HepG2 (cell line): ENCODE results near the gene FAM83C. TPM values are rescaled to one million over a fixed set of nuclear protein-coding genes. Genes with fewer than 3 reads are reported as not detected.

Experiments used
- ADNP ChIP-seq: sonication (generic); formaldehyde crosslinking; IDR thresholded peaks from 2 replicates; pipeline ENCODE4 v1.4.0; 2020; ENCODE audit warnings: missing genetic modification reagents
- ATRX ChIP-seq: sonication (generic); formaldehyde crosslinking; IDR thresholded peaks from 2 replicates; pipeline ENCODE4 v1.4.0; 2020; ENCODE audit warnings: missing genetic modification reagents, borderline replicate concordance
- KAT8 ChIP-seq: IDR thresholded peaks from 2 replicates; pipeline ENCODE4 v1.6.1; 2016; ENCODE audit warnings: missing genetic modification reagents, missing compliant biosample characterization
- KDM5A ChIP-seq: fragments of 200-600 bp; sonication (generic); IDR thresholded peaks from 2 replicates; pipeline ENCODE4 v1.7.0; 2018; ENCODE audit warnings: antibody characterized with exemption, mild to moderate bottlenecking, low read length, borderline replicate concordance
- NAIF1 ChIP-seq: sonication (generic); formaldehyde crosslinking; IDR thresholded peaks from 2 replicates; pipeline ENCODE4 v1.5.0; 2020; ENCODE audit warnings: mild to moderate bottlenecking, missing genetic modification reagents, borderline replicate concordance
- NR0B2 ChIP-seq: sonication (generic); formaldehyde crosslinking; IDR thresholded peaks from 2 replicates; pipeline ENCODE4 v1.4.0; 2020; ENCODE audit warnings: mild to moderate bottlenecking, missing genetic modification reagents
- PRDM4 ChIP-seq: sonication (generic); formaldehyde crosslinking; IDR thresholded peaks from 2 replicates; pipeline ENCODE4 v1.9.0; 2021; ENCODE audit warnings: missing genetic modification reagents, borderline replicate concordance
- SIX1 ChIP-seq: sonication (generic); formaldehyde crosslinking; IDR thresholded peaks from 2 replicates; pipeline ENCODE4 v1.4.0; 2020; ENCODE audit warnings: missing genetic modification reagents, borderline replicate concordance
- SMAD9 ChIP-seq: sonication (generic); formaldehyde crosslinking; IDR thresholded peaks from 2 replicates; pipeline ENCODE4 v1.5.1; 2020; ENCODE audit warnings: mild to moderate bottlenecking, missing genetic modification reagents
- SMC3 ChIP-seq: IDR thresholded peaks from 2 replicates; pipeline ENCODE4 v1.6.1; 2011; ENCODE audit warnings: low read length, improper control_type of control experiment
- YEATS4 ChIP-seq: sonication (generic); formaldehyde crosslinking; IDR thresholded peaks from 2 replicates; pipeline ENCODE4 v1.4.0; 2020; ENCODE audit warnings: missing genetic modification reagents, borderline replicate concordance
- ZNF18 ChIP-seq: sonication (generic); formaldehyde crosslinking; IDR thresholded peaks from 2 replicates; pipeline ENCODE4 v1.8.0; 2022; ENCODE audit warnings: mild to moderate bottlenecking, missing genetic modification reagents; ENCODE audit not compliant: insufficient replicate concordance
- ZNF260 ChIP-seq: sonication (generic); formaldehyde crosslinking; IDR thresholded peaks from 2 replicates; pipeline ENCODE4 v1.4.0; 2020; ENCODE audit warnings: missing genetic modification reagents, low read depth, mild to moderate bottlenecking, borderline replicate concordance
- ZNF570 ChIP-seq: sonication (generic); formaldehyde crosslinking; IDR thresholded peaks from 2 replicates; pipeline ENCODE4 v1.4.0; 2020; ENCODE audit warnings: mild to moderate bottlenecking, missing genetic modification reagents, borderline replicate concordance
- ZNF740 ChIP-seq: sonication (generic); formaldehyde crosslinking; IDR thresholded peaks from 2 replicates; pipeline ENCODE4 v1.4.0; 2020; ENCODE audit warnings: missing genetic modification reagents
- ZNF781 ChIP-seq: sonication (generic); formaldehyde crosslinking; IDR thresholded peaks from 2 replicates; pipeline ENCODE4 v1.5.1; 2020; ENCODE audit warnings: borderline replicate concordance, mild to moderate bottlenecking, missing genetic modification reagents; ENCODE audit errors: not compliant biosample characterization
- polyA plus RNA-seq, 8 experiments: library from polyadenylated mRNA; depleted of rRNA in 3 of 8; stranded (reverse) in 7 of 8; unstranded in 1 of 8; fragments of >200 nt; fragmentation: Illumina TruSeq in 4 of 8; extraction: Trizol in 4 of 8; gene quantifications; 2 replicates each; pipeline versions ENCODE4 v1.2.1 to v1.2.3, GENCODE V29; 2011 to 2016; ENCODE audit warnings: low read depth in 4 of 8, missing spikeins in 1 of 8, mixed read lengths in 1 of 8; ENCODE audit not compliant: insufficient read depth in 1 of 8
- total RNA-seq, 5 experiments: library from RNA; depleted of rRNA; stranded (reverse); fragments of >200 nt; fragmentation: Illumina TruSeq; extraction: Trizol; gene quantifications; 2 replicates each; pipeline ENCODE4 v1.2.3, GENCODE V29; 2016; ENCODE audit warnings: low read depth in 1 of 5
- TF ChIP-seq, protein P1 (sequence below): IDR thresholded peaks from 2 replicates; pipeline ENCODE4 v1.6.1; 2016
- TF ChIP-seq, protein P2 (sequence below): IDR thresholded peaks from 2 replicates; pipeline ENCODE4 v1.6.1; 2012; ENCODE audit warnings: inconsistent platforms
- TF ChIP-seq, protein P3 (sequence below): sonication (generic); formaldehyde crosslinking; IDR thresholded peaks from 2 replicates; pipeline ENCODE4 v1.4.0; 2020; ENCODE audit warnings: missing genetic modification reagents

Gene FAM83C
- total and polyA plus RNA-seq, 2 of the 13 experiments (the other 11 are each of a cell fraction or from before 2014, with no cell fraction given), result 0.04 TPM; not detected in 1

DNA sequence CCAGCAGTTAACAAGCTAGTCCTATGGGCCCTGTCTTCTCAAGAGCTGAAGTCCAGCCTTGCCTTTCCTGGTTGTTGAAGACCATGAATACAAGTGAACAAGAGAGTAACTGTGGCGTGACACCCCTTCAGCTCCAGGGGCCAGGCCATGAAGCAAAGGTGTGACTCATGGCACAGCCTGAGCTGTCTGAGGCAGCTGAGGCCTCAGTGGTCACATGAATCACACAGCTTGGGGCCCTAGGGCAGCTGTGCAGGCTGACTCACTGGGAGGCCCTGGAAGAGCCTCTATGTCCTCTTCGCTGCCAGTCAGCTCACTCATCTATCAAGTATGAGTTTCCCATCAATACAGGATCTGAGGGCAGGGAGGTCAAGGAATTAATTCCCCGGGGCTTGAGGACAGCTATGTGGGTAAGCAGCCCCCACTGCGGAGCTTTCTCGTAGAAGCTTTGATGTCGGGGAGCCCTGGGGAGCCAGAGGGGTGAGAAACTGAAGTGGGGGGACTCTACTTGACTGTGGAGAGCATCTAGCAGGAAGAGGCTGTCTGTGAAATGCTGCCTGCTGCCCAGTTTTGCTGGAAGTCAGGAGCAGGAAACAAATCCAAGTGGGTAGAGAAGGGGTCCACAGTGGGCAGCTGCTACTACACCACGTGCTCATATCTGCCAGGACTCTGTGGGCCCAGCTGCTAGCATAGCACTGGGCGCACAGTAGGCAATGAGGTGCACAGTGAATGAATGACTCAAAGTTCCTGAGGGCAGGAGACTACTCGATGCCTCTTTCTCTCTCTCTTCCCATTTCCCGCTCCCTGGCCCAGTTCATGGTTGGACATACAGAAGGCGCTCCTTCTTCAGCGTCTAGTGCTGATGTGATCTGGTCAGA lies 13.7 kb upstream of the FAM83C start (continued):
- TF ChIP-seq, protein P1, sequence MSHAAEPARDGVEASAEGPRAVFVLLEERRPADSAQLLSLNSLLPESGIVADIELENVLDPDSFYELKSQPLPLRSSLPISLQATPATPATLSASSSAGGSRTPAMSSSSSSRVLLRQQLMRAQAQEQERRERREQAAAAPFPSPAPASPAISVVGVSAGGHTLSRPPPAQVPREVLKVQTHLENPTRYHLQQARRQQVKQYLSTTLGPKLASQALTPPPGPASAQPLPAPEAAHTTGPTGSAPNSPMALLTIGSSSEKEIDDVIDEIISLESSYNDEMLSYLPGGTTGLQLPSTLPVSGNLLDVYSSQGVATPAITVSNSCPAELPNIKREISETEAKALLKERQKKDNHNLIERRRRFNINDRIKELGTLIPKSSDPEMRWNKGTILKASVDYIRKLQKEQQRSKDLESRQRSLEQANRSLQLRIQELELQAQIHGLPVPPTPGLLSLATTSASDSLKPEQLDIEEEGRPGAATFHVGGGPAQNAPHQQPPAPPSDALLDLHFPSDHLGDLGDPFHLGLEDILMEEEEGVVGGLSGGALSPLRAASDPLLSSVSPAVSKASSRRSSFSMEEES (CRISPR knock-in tag), result peak; percentile 98
- TF ChIP-seq KAT8 (CRISPR knock-in tag), result peak; percentile 68; the same call in 1 of the 2 replicates
- no peak for TF ChIP-seq ZNF570 (CRISPR knock-in tag)
- TF ChIP-seq, protein P2, sequence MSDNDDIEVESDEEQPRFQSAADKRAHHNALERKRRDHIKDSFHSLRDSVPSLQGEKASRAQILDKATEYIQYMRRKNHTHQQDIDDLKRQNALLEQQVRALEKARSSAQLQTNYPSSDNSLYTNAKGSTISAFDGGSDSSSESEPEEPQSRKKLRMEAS, result peak; percentile 90
- TF ChIP-seq YEATS4 (CRISPR knock-in tag), result no peak
- TF ChIP-seq ADNP (CRISPR knock-in tag), result no peak; the same call in 1 of the 2 replicates
- TF ChIP-seq NR0B2 (CRISPR knock-in tag), result no peak
- TF ChIP-seq SIX1, result no peak
- no peak for TF ChIP-seq ZNF781
- no peak for TF ChIP-seq NAIF1
- TF ChIP-seq SMAD9 (CRISPR knock-in tag), result no peak
- no peak for TF ChIP-seq ZNF18
- no peak for TF ChIP-seq ZNF260 (CRISPR knock-in tag)
- no peak for TF ChIP-seq PRDM4 (CRISPR knock-in tag)
- TF ChIP-seq ZNF740 (CRISPR knock-in tag), result no peak
- peak; percentile 4; the same call in 1 of the 2 replicates for TF ChIP-seq SMC3
- TF ChIP-seq KDM5A, result no peak
- TF ChIP-seq ATRX (CRISPR knock-in tag), result no peak; the same call in 1 of the 2 replicates
- TF ChIP-seq, protein P3, sequence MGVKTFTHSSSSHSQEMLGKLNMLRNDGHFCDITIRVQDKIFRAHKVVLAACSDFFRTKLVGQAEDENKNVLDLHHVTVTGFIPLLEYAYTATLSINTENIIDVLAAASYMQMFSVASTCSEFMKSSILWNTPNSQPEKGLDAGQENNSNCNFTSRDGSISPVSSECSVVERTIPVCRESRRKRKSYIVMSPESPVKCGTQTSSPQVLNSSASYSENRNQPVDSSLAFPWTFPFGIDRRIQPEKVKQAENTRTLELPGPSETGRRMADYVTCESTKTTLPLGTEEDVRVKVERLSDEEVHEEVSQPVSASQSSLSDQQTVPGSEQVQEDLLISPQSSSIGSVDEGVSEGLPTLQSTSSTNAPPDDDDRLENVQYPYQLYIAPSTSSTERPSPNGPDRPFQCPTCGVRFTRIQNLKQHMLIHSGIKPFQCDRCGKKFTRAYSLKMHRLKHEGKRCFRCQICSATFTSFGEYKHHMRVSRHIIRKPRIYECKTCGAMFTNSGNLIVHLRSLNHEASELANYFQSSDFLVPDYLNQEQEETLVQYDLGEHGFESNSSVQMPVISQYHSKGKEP (CRISPR knock-in tag), result no peak
